ENCODE results near the gene GNG14.

DNA sequence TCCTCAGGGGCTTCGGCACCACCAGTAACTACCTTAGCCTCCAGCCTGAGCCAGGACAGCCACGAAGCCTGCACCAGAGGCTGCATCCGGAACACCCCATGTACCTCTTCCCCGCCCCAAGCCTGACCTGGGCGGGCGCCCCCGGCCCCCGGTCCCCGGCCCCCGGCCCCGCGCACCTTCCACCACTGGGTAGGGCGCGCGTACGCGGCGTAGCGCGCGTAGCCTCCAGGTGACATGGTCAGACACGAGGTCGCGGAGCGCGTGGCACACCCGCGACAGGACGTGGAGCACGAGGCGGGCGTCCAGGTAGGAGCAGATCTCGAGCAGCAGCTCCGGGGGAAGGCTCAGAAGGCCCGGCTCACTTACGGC is 8.2 kb downstream of the GNG14 start:
- TF ChIP-seq, protein P1, sequence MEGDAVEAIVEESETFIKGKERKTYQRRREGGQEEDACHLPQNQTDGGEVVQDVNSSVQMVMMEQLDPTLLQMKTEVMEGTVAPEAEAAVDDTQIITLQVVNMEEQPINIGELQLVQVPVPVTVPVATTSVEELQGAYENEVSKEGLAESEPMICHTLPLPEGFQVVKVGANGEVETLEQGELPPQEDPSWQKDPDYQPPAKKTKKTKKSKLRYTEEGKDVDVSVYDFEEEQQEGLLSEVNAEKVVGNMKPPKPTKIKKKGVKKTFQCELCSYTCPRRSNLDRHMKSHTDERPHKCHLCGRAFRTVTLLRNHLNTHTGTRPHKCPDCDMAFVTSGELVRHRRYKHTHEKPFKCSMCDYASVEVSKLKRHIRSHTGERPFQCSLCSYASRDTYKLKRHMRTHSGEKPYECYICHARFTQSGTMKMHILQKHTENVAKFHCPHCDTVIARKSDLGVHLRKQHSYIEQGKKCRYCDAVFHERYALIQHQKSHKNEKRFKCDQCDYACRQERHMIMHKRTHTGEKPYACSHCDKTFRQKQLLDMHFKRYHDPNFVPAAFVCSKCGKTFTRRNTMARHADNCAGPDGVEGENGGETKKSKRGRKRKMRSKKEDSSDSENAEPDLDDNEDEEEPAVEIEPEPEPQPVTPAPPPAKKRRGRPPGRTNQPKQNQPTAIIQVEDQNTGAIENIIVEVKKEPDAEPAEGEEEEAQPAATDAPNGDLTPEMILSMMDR (IDR thresholded peaks at IDR 0.05) = no peak
- no peak for TF ChIP-seq POLR2A (IDR thresholded peaks at IDR 0.05)
